ENCODE data around the gene RCVRN.

GRCh38 chr17:9926150-9926804 lies 21.2 kb upstream of the RCVRN start:
- TF ChIP-seq CTCF (IDR thresholded peaks at IDR 0.05) (no peak), POLR2AphosphoS5 (IDR thresholded peaks at IDR 0.05; ENCODE audit: insufficient read depth in 1 of 2, low read depth in 1 of 2) (no peak)

All from vagina (tissue), 2 donors.